Fibroblast of skin of back (primary cell): Measurements from ENCODE around the gene MYOZ2. TPM values are rescaled to one million over a fixed set of nuclear protein-coding genes. Genes with fewer than 3 reads are reported as not detected.
A peak's percentile ranks its signal among the peaks of the same experiment; 100 is the strongest.

Source experiments
- DNase-seq: peaks from one replicate; pipeline ENCODE4 v3.0.0-alpha.2; 2013
- polyA plus RNA-seq, 2 experiments: library from polyadenylated mRNA; unstranded; fragments of 120-200 nt; gene quantifications; one replicate each; pipeline ENCODE4 v1.2.1, GENCODE V29; 2013; ENCODE audit not compliant: insufficient read length in 2 of 2

The MYOZ2 gene
- polyA plus RNA-seq (2013, experiment 1 of 2; ENCODE audit: insufficient read length): 1.1 TPM
- 1.1 TPM for polyA plus RNA-seq (2013, experiment 2 of 2; ENCODE audit: insufficient read length)

DNA sequence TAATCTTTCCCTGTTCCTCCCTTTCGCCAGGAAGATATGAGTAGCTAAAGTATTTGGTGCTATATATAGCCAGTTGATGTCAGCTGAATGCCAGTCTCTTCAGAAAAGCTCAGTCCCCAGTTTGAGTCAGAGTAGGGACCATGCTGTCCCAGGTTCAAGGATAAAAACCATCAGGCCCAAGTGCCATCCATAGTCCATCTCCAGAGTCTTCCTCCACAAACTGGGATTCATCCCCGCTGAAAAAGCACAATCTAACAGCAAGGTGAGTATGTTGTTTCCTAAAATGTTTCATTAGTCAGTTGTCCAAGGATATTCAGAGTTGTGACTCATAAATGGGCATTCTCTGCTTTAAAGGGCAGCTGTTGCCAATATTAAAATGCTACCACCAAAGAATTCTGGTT, at the start of gene MYOZ2:
MYOZ2 (plus strand) TSS at position 112 of the 401 bp plus-strand sequence. CDS start 694 bp downstream, outside the sequence.
- DNase-seq: peak; percentile 65

DNA sequence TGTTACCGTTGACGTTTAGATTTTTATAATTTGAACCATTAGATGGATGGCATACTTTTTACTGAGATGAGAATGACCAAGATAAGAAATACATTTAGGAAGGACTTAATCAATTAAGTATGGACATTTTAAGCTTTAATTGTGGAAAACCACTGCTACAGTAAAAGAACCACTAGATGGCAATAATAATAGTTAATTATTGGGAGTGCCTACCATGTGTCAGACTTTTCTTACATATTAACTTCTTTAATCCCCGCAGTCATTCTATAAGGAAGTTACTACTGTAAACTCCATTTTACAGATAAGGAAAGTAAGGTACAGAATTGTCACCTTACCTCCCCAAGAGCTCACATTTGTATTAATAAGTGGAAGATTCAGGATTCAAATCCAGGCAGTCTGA, 48.5 kb upstream of the MYOZ2 start:
- no peak for DNase-seq

GRCh38 chr4:119087656-119088055, 48.0 kb upstream of the MYOZ2 start:
- no peak for DNase-seq

DNA sequence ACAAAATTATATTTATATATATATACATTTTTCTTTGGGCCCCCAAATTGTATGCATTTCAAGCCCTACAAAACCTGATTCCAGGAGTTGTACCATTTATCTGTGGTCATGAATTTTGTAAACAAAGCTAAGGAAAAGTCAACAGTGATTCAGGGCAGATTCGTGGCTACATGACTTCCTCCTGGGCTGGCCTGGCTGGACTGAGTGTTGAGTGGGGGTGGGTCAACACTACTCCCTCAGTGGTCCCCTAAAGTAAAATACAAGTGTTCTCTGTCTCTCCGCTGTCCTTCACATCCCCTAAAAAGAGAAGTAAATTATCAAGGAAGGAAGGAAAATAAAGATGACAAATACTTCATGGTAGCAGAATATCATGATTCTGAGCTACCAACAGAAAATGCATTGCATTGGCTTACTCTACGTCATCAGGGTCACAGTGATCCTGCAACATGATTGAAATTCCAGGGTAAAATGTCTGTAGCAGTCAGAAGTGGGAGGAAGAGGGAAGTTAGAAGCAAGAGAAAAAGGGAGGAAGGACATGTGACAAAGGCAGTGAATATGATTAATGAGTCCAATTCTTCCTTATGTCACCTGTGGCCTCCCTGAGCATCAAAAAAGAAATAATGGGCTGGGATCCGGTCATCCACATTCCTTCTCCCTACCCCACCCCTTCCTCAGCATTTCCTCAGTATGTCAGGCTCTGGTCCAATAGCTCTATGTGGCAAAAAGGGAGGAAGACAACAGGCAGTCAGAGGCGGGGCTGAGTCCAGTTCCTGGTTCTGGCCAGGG, 42.4 kb upstream of the MYOZ2 start:
- DNase-seq: no peak

- DNase-seq: no peak
Observed at GRCh38 chr4:119097282-119097900, 38.2 kb upstream of the MYOZ2 start.

DNA sequence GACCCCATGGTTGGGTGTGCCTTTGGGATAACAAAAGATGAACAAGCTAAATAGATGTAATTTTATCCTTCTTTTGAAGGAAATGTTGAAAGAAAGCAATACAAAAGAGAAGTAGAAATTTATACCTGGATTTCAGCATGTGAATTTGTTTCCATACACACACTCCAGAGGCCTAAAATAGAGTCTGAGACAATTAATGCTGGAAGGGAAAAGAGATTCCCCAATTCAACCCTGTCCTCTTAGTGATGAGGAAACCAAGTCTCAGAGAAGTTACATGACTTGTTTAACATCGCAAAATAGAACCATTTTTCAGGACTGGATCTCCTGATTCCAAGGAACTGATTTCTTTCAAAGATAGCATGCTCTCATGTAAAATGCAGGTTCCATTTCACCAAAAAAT, 37.3 kb upstream of the MYOZ2 start:
- no peak for DNase-seq

DNA sequence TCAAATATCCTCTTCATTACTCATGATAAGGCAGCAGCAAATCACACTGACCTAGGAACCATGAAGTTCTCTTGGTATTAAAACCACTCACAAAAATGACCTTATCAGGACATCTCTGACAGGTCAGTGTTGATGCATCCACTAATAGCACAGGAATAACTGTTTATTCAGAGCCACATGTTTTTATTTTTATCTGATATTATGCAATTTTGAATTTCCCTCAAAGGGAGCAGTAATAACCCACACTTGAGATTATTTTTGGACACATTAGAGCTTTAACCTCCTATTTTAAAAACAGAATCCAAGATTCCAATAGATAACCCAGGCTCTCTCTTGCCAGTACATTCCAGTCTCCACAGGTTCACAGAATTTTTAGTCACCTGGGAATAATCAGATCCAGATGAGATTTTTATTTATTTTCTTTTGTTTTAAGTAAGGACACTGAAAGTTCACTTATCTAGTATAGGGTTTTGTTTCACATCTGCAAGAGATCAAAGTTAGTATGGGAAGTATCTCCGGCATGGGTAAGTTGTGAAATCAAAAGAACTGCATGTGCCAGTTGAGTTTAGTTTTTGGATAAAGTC, 36.3 kb upstream of the MYOZ2 start:
- DNase-seq: peak; percentile 48

DNA sequence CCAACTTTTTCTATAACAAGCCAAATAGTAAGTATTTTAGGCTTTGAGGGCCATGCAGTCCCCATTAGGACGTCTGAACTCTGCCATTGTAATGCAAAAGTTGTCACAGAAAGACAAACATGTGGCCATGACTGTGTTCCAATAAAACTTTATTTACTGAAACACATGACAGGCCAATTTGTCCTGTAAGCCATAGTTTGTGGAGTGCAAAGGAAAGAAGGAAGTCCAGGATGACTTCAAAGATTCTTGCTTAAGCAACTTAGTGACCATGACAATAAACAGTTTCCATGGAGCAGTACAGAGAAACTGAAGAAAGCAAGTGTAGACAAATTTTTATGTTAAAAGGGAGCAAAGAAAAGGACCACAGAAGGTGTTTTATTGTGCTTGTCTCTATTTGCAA, 35.0 kb upstream of the MYOZ2 start:
- DNase-seq: no peak

DNA sequence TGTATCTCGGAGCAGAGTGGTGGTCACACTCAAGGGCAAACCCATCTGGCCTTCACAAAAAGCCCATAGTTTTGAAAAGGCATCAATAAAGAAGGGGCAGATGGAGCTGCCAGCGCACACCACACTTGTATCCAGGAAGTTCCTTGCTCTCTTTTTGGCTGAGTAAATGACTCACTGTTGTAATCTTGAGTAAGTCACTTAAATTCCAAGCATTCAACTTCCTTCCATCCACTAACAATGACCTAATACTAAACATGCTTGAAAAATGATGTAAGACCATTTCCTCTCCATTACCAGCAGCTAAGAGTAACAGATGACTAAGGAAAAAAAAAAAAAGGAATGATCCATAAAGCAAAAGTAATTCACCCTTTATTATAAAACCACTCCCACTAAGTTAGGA, 32.4 kb upstream of the MYOZ2 start:
- peak; percentile 99 for DNase-seq

- no peak for DNase-seq
Observed at GRCh38 chr4:119104644-119105273, 30.9 kb upstream of the MYOZ2 start.

- DNase-seq: no peak
Observed at GRCh38 chr4:119105605-119106004, 30.0 kb upstream of the MYOZ2 start.

DNA sequence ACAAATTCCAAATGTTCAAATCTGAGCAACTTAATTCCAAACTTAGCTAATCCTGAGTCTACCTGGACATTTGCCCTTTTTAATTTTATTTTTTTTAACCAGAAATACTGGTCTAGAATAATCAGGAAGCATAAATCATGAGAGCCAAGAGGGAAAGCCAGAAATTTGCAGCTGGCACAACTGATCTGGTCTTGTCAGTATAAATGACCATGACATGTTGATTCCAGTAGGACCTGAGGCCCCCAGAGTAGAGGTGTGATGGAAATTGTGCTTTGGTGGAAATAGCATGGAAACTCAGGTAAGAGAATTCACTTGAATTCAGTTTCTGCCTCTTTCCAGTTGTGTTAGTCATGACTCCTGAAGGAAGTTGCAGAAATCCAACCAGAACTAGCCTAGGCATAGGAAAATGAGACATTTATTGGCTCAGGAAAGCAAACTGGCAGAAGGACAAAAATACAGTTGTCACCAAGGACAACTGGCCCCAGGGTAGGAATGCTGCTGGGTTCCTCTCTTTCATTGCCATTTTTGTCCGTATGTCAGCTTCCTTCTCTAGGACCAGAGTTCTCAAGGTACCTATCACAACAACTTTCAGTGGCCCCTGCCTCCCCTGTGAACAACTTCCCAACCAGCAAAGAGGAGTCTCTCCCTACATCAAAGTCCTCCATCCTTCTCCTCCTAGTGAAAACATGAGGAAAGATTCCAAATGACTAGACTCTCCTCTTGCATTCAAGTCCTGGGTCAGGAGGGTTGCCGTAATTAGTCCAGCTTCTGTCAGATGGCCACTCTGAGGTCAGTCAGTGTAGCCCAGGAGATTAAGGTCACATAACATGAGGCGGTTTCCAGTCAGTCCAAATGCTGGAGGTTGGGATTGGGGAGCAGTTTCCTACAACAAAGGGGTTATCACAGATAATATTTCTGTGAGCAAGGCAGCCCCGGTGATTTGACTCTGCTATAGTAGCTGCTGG, 29.3 kb upstream of the MYOZ2 start:
- DNase-seq: no peak

DNA sequence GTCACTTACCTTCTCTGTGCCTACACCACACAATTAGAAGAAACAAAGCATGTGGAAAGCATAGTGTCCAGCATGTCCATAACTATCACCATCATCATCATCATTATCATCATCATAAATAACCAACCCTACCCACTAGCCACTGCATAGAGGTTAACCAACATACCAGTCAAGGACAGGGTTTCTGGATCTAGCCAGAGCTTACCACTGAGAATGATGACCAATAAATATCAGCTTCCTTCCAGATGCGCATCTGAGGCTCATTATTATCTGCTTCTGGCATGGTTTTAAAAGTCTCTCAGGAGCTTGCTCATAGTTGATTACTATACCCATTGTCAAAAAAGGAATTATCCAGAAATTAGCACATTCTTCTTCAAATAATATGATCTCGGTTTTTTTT, 25.5 kb upstream of the MYOZ2 start:
- no peak for DNase-seq

- DNase-seq: no peak
Observed at GRCh38 chr4:119111296-119111695, 24.3 kb upstream of the MYOZ2 start.

DNA sequence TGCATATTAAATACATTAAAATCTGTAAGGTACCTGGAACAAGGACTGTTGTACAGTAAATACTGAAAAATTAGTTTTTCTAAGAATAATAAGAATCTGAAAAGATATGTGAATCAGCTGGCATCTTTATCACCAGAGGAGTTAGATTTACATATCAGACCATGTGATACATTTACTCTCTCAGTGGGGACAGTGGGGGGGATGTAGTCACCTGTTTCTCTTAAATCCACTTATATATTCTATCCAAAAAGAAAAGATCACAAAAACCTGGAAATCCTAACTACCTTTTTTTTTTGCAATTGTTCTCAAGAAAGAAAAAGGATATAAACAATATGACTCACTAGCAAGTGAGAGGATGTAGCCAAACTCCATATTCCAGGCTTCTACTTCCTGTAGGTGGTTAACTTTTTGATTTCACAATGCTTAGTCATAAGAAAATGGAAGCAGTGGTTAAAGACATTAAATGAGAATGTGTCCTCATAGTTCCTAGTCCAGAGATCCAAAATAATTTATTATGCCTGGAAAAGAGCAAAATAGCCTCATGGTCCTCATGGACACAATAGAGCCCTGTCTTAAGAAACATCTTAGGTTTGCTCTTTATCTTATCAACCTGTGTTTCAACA, 22.5 kb upstream of the MYOZ2 start:
- DNase-seq: peak; percentile 90

DNA sequence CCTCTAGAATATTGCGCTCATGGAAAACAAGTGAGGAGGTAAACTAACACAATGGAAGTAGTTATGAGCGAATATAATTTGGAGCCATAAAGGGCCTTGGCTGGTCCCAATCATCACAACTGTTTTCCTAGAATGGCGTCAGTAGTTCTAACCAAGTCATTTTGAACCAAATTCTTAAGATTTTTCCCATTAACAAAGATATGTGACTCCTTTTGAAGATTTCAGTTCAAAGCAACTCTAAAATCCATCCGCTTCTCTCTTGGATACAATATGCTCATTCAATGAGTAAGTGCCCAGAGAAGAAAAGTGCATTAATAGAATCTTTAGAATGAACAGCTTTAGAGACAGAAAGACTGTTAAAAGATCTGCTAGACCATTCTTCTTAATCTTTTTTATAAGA, 19.6 kb upstream of the MYOZ2 start:
- DNase-seq: no peak

DNA sequence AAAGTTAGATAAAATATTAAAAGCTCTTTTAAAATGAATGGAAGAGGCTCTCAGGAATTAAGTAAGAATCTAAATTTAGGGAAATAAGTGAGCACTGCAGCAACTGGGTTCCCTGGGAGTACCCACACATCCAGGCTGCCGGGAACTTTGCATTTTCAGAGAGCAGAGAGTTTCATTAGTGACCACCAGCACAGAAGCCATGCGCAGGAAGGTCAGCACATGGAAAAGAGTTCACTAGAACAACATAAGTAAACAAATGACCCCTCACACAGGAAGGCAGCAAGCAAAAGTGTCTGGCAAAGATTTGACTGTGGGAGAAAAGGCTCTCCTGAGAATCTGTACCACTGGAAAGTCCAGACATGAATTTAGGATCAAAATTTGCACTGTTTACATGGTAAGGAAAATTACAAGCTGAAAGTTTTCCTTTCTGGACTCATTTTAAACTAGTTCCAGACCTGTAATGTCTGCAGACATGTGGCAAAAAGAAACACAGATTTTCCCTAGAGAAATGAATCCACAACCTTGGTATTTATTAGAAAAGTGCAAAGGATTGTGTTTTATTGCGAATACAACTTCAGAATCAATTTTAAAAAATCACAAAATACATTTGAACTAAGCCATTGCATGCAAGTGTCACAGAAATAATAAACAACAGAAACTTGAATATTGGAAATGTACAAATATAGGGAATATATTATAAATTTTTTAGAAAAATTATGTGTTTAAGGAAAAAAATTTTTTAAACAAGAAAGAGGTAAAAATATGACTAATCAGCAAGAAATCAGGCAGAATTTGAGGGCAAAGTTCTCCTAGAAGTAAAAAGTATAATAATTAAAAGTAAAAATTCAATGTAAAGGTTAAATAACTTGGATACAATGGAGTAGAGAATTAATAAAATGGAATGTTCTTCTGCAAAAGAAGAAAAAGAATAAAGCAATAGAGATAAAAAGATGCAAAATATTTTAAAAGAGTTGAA, 18.4 kb upstream of the MYOZ2 start:
- no peak for DNase-seq

- DNase-seq: no peak
Observed at GRCh38 chr4:119118397-119118796, 17.2 kb upstream of the MYOZ2 start.

- DNase-seq: no peak
Observed at GRCh38 chr4:119124352-119124751, 11.3 kb upstream of the MYOZ2 start.

DNA sequence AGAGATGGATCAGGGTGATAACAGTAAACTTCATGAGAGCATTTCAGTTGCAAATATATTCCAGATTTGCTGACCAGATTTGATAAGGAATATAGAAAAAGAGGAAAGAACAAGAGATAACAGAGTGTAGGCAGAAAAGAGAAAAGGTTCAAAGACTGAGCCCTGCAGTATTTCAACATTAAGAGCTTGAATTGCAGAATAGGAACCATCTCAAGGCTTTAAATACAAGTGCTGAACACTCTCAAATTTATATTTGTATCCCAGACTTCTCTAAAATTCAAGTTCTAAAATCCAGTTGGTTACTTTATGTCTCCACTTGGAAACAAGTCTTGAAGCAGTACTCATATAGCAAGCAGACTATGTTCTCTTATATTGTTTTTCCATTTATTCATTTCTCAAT, 9.7 kb upstream of the MYOZ2 start:
- no peak for DNase-seq
